Measurements from ENCODE around the gene IGLL1. TPM values are rescaled to one million over a fixed set of nuclear protein-coding genes. Genes with fewer than 3 reads are reported as not detected.

Gene IGLL1
- total RNA-seq, 1 donor from 2014 or later: not detected

DNA sequence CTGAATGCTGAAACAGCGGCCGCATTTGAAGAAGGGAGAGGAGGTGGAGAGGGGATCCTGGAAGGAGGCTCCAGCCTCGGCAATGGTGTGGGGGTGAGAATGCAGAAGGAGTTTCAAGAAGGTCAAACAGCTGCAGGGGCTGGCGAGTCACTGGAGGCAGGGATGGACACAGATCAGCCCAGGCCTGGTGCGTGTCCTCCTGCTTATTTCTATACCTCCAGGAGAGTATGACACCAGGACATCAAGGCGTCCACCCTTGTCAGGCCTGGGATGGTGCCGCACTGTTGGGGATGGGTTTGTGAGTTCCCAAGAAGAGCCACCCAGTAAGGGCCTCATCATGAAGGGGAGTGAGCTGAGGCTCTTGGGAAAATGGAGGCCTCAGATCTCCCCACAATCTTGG, 23.1 kb downstream of the IGLL1 start:
- Histone ChIP-seq H3K4me3 (no peak overlapping the region), H3K36me3 (no peaks in the 10 kb centered on the region), H3K9me3 (no peaks in the 10 kb centered on the region), H3K4me1 (no peaks in the 10 kb centered on the region), H3K27me3 (no peaks in the 10 kb centered on the region), H3K27ac (no peak overlapping the region)
- TF ChIP-seq, protein P1, sequence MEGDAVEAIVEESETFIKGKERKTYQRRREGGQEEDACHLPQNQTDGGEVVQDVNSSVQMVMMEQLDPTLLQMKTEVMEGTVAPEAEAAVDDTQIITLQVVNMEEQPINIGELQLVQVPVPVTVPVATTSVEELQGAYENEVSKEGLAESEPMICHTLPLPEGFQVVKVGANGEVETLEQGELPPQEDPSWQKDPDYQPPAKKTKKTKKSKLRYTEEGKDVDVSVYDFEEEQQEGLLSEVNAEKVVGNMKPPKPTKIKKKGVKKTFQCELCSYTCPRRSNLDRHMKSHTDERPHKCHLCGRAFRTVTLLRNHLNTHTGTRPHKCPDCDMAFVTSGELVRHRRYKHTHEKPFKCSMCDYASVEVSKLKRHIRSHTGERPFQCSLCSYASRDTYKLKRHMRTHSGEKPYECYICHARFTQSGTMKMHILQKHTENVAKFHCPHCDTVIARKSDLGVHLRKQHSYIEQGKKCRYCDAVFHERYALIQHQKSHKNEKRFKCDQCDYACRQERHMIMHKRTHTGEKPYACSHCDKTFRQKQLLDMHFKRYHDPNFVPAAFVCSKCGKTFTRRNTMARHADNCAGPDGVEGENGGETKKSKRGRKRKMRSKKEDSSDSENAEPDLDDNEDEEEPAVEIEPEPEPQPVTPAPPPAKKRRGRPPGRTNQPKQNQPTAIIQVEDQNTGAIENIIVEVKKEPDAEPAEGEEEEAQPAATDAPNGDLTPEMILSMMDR (IDR thresholded peaks at IDR 0.05): no peak
- TF ChIP-seq POLR2AphosphoS5 (IDR thresholded peaks at IDR 0.05; ENCODE audit: insufficient read depth in 1 of 2, low read depth in 1 of 2) (no peak), POLR2A (IDR thresholded peaks at IDR 0.05) (no peak)
- intact Hi-C loops (cut with DNase I): loop anchor here (10.0 kb wide), 1 partner anchor 288 kb away; no protein-coding TSS in a partner anchor
- DNase-seq (ENCODE audit: extremely low spot score in 2 of 2): no peak

DNA sequence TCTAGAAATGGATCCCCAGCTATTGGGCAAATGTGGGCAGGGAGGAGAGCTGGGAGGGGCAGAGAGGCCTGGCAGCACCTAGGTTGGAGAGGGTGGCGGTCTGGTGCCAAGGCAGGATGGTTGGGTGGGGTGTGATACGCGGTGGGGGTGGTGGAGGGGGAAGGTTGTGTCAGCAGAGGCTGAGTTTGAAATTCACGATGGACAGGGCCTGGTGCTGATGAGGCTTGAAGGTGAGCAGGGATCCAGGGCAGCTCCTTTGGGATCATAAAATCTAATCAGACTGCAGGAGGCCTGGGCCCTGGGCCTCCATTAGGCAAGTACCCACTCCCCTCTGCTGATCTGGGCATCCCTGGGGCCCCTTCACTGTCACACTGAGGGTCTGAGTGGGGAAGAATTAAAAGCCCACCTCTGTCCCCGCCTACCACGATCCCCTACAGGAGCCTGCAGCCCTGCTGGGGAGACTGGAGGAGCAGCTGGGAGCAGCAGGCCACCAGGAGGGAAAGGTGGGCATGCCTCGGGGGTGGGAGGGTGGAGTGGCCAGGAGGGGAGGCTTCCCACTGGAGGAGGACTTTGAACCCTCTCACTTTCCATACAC, 24.0 kb downstream of the IGLL1 start:
- Histone ChIP-seq H3K27ac (no peak overlapping the region), H3K27me3 (no peaks in the 10 kb centered on the region), H3K9me3 (no peaks in the 10 kb centered on the region), H3K4me3 (no peak overlapping the region), H3K36me3 (no peaks in the 10 kb centered on the region), H3K4me1 (no peaks in the 10 kb centered on the region)
- no peak for TF ChIP-seq POLR2A (IDR thresholded peaks at IDR 0.05)
- TF ChIP-seq, protein P1 (IDR thresholded peaks at IDR 0.05): no peak
- TF ChIP-seq POLR2AphosphoS5 (IDR thresholded peaks at IDR 0.05; ENCODE audit: insufficient read depth in 1 of 2, low read depth in 1 of 2): no peak
- DNase-seq (ENCODE audit: extremely low spot score in 2 of 2): no peak
- intact Hi-C loops (cut with DNase I): loop anchor here (10.0 kb wide), 1 partner anchor 289 kb away; no protein-coding TSS in a partner anchor

DNA sequence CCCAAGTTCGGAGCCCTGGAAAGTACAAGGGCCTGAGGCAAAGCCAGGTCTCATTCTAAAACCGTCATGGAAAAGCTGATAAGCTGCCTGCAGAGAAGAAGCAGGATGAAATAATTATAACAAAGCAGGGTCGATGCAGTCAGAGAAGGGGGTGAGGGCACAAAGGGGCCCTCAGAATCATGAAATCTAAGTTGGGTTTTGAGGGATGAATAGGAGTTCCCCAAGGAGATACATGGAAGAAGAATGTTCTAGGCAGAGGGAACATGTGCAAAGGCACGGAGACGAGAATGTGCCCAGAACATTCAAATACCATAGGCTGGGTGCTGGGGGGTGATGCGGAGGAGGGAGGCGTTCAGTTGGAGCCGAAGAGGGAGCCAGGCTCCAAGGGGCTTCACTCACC, 25.0 kb downstream of the IGLL1 start:
- no peaks in the 10 kb centered on the region for H3K27me3 ChIP-seq
- intact Hi-C loops (cut with DNase I): loop anchor here (10.0 kb wide), 1 partner anchor 290 kb away; no protein-coding TSS in a partner anchor
- H3K36me3 ChIP-seq: no peaks in the 10 kb centered on the region
- H3K9me3 ChIP-seq: no peaks in the 10 kb centered on the region
- no peak overlapping the region for H3K4me3 ChIP-seq
- no peak for DNase-seq (ENCODE audit: extremely low spot score in 2 of 2)
- no peaks in the 10 kb centered on the region for H3K4me1 ChIP-seq
- TF ChIP-seq POLR2AphosphoS5 (IDR thresholded peaks at IDR 0.05; ENCODE audit: insufficient read depth in 1 of 2, low read depth in 1 of 2) (no peak), POLR2A (IDR thresholded peaks at IDR 0.05) (no peak)
- TF ChIP-seq, protein P1 (IDR thresholded peaks at IDR 0.05): no peak
- H3K27ac ChIP-seq: no peak overlapping the region

DNA sequence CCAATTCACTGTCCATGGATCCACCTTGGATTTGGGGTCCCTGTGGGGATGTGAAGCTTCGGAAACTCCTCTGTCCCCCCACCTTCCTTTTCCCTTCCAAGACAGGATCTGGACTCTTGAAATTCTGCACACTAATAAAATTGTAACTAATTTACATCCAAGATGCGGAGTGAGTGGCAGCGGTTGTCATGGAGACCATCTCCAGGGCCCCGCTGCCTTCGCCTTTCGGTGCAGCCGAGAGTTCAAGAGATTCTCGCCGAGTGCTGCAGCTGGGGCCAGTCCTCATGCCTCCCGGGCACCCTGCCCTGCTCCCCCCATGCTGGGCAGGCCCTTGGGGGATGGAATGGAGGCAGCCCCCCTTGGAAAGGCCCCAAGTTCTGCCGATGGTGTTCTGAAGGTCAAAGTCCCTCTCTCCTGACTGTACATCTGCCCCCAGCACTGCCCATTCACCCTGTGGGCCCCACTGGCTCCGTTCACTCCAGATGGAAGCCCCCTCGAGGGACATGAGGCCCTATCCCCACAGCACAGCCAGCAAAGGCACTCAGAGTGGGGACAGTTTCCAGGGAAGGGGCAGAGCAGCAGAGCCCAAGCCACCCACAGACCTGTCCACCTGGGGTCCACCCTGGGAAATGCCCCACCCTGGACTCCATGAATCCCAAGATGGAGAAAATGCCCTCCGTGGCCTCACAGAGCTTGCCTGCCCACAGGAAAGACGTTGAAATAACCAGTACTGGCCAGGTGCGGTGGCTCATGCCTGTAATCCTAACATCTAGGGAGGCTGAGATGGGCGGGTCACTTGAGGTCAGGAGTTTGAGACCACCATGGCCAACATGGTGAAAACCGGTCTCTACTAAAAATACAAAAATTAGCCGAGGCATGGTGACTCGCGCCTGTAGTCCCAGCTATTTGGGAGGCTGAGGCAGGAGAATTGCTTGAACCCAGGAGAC, 25.9 kb downstream of the IGLL1 start:
- H3K4me3 ChIP-seq: no peak overlapping the region
- intact Hi-C loops (cut with DNase I): loop anchor here (10.0 kb wide), 1 partner anchor 291 kb away; no protein-coding TSS in a partner anchor
- DNase-seq (ENCODE audit: extremely low spot score in 2 of 2): no peak

More for the DNA sequence above, 25.9 kb downstream of the IGLL1 start:
- Histone ChIP-seq H3K9me3 (no peaks in the 10 kb centered on the region), H3K27me3 (no peaks in the 10 kb centered on the region), H3K4me1 (no peaks in the 10 kb centered on the region), H3K36me3 (no peaks in the 10 kb centered on the region), H3K27ac (no peak overlapping the region)
- TF ChIP-seq, protein P1 (IDR thresholded peaks at IDR 0.05): no peak
- no peak for TF ChIP-seq POLR2AphosphoS5 (IDR thresholded peaks at IDR 0.05; ENCODE audit: insufficient read depth in 1 of 2, low read depth in 1 of 2)

Data from vagina (tissue), 2 donors.